WERI-Rb-1 (cell line): Measurements from ENCODE around the gene TTC33.

Experiments
- DNase-seq: peaks from one replicate; pipeline ENCODE4 v3.0.0-alpha.2; 2020
- H3K27ac ChIP-seq: fragments of 250-450 bp; sonication (Bioruptor Pico); 2 replicates; pipeline ENCODE4 v1.5.1; 2020; ENCODE audit warnings: mild to moderate bottlenecking, moderate library complexity
- H3K27me3 ChIP-seq: fragments of 250-450 bp; sonication (Bioruptor Pico); 2 replicates; pipeline ENCODE4 v1.5.1; 2021; ENCODE audit warnings: mild to moderate bottlenecking, low read depth, moderate library complexity; ENCODE audit not compliant: insufficient read depth, severe bottlenecking
- H3K36me3 ChIP-seq: fragments of 250-450 bp; sonication (Bioruptor Pico); 2 replicates; pipeline ENCODE4 v1.5.1; 2020; ENCODE audit warnings: mild to moderate bottlenecking, moderate library complexity
- H3K4me3 ChIP-seq: 2 replicates; pipeline ENCODE4 v1.5.1; 2011; ENCODE audit warnings: low read depth, mild to moderate bottlenecking, control low read depth, low read length
- H3K9me3 ChIP-seq: fragments of 250-450 bp; sonication (Bioruptor Pico); 2 replicates; pipeline ENCODE4 v1.5.1; 2021; ENCODE audit warnings: mild to moderate bottlenecking, moderate library complexity; ENCODE audit not compliant: severe bottlenecking
- TF ChIP-seq, protein P1 (sequence below): IDR thresholded peaks from 2 replicates; pipeline ENCODE4 v1.5.1; 2011; ENCODE audit warnings: low read depth, mild to moderate bottlenecking, control low read depth, inconsistent platforms, low read length

TTC33 gene

DNA sequence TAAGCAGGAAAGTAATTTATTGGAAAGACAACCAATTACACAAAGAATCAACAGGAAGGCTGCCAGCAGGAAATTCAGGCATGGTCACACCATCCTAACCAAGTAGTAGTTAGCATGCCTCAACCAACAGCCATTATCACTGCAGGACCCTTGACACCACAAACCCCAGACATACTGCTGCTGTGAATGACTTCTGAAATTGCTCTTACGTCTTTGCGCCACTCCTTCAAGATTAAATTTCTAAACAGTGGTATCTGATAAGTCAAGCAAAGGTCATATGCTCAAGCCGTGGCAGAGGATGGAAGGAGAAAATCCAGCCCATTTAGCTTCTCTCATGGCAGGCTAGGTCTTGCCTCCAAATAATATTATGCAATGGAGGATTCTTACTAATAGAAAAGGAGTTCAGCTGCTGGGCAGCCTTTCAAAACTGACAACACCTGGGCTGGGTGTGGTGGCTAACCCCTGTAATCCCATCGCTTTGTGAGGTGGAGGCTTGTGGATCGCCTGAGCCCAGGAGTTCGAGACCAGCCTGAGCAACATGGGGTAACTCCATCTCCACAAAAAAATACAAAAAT lies 81.0 kb downstream of the TTC33 start:
- Histone ChIP-seq H3K27ac (no peak overlapping the region), H3K9me3 (no peaks in the 10 kb centered on the region)

DNA sequence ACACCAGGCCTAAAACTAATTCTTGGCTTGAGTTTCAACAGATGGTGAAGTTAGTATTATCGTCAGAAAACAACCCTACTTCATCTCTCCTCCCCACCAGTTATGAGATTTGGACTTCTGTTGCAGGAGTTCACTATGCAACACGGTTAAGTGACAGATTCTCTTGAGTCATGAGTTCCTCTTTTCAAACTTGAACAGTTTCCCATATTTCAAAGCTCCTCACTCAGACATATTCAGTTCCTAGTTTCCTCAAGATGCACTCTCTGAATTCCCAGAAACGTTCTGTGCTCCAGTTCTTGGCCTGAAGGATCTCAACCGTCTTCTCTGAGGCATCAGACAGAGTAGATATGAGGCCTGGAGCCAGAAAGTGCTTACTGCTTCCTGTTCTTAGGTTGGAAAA lies 83.3 kb downstream of the TTC33 start:
- no peaks in the 10 kb centered on the region for H3K36me3 ChIP-seq
- no peak for DNase-seq
- H3K27ac ChIP-seq = no peak overlapping the region
- no peaks in the 10 kb centered on the region for H3K9me3 ChIP-seq
- no peak overlapping the region for H3K4me3 ChIP-seq
- TF ChIP-seq, protein P1, sequence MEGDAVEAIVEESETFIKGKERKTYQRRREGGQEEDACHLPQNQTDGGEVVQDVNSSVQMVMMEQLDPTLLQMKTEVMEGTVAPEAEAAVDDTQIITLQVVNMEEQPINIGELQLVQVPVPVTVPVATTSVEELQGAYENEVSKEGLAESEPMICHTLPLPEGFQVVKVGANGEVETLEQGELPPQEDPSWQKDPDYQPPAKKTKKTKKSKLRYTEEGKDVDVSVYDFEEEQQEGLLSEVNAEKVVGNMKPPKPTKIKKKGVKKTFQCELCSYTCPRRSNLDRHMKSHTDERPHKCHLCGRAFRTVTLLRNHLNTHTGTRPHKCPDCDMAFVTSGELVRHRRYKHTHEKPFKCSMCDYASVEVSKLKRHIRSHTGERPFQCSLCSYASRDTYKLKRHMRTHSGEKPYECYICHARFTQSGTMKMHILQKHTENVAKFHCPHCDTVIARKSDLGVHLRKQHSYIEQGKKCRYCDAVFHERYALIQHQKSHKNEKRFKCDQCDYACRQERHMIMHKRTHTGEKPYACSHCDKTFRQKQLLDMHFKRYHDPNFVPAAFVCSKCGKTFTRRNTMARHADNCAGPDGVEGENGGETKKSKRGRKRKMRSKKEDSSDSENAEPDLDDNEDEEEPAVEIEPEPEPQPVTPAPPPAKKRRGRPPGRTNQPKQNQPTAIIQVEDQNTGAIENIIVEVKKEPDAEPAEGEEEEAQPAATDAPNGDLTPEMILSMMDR = no peak
- H3K27me3 ChIP-seq = no peaks in the 10 kb centered on the region

More for the DNA sequence above, 81.0 kb downstream of the TTC33 start:
- Histone ChIP-seq H3K4me3 (no peak overlapping the region), H3K36me3 (no peaks in the 10 kb centered on the region), H3K27me3 (no peaks in the 10 kb centered on the region)
- no peak for DNase-seq
- TF ChIP-seq, protein P1 = no peak

DNA sequence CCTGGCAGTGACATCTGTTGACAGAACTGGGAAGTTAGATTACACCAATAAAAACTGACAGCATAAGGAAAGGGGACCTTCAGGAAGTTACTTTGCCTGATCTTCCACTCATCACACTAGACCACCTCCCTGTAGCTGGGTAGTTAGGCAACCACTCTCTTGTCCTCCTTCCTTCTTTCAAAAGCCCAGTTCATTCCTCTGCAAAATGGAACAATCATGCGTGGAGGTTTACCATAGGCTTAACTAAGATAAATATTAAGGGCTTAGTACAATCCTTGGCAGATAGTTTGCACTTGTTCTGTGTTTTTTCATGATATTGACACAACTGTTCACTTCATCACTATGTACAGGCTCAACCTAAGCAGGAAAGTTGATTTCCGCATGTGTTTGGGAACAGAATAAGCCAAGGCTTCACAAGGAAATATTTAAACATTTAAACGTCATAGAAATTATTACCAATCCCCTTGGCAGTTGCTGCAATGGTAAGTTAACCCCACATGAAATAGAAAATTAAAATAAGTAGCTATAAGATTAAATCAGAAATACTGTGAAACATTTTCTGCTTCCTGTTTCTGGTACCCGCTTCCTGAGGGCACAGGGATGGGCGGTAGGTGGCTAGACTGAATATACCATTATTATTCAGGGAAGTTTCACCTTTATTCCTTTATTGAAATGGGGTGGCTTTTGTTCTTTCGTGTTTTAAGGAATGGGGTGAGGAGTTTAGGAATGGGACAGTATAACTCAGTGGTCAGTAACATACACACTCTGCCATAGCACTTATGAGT lies 86.0 kb downstream of the TTC33 start:
- TF ChIP-seq, protein P1 = no peak
- no peak overlapping the region for H3K27ac ChIP-seq
- H3K27me3 ChIP-seq = no peaks in the 10 kb centered on the region
- no peak for DNase-seq
- H3K9me3 ChIP-seq = no peaks in the 10 kb centered on the region
- no peaks in the 10 kb centered on the region for H3K36me3 ChIP-seq
- no peak overlapping the region for H3K4me3 ChIP-seq

DNA sequence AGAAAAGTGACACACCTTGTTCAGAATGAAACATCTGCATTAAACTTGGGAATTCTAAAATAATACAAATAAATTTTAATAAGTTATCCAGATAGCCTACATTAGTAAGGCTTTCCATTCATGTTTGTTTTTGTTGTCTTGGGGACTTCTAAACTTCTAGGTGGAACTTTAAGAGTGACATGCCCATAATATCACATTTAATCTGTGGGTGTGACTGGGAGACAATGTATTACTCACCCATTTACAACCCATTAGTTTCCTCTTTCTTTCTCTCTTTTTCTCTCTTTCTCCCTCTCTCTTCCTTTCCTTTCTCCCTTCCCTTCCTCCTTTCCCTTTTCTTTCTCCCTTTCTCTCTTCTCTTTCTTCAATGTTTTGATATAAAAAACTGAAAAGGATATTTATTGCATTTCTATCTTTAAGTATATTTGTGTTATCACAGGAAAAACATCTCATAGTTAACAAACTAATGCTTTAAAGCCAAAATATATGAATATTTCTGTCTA lies 88.5 kb downstream of the TTC33 start:
- Histone ChIP-seq H3K9me3 (no peaks in the 10 kb centered on the region), H3K27me3 (no peaks in the 10 kb centered on the region), H3K36me3 (no peaks in the 10 kb centered on the region), H3K27ac (no peak overlapping the region), H3K4me3 (no peak overlapping the region)
- no peak for DNase-seq
- TF ChIP-seq, protein P1 = no peak

DNA sequence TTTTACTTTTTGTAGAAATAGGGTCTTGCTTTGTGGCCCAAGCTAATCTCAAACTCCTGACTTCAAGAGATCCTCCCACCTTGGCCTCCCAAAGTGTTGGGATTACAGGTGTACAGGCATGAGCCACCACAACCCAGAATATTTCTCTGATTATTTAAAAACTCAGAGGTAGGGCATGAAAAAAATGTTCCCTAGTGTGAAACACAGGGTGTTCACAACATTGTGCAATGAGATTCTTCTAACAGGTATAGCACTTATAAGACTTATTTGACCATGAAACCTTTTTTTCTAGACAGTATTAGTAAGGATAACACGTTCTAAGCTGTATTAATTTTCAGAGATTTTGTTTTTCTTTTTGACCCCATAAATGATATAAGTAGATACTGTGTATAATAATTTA lies 89.1 kb downstream of the TTC33 start:
- no peak overlapping the region for H3K27ac ChIP-seq
- H3K4me3 ChIP-seq = no peak overlapping the region
- TF ChIP-seq, protein P1 = no peak
- DNase-seq = no peak
- no peaks in the 10 kb centered on the region for H3K36me3 ChIP-seq
- no peaks in the 10 kb centered on the region for H3K9me3 ChIP-seq
- H3K27me3 ChIP-seq = no peaks in the 10 kb centered on the region
